GM21526 (cell line): Measurements from ENCODE around the gene YAP1.

Experiments used
- ATAC-seq: cut with Tn5 transposase; IDR thresholded peaks from one replicate; pipeline ENCODE4 v1.9.1; 2021; ENCODE audit warnings: moderate library complexity; ENCODE audit not compliant: unreplicated experiment, low FRiP score

Gene YAP1

GRCh38 chr11:102109896-102110760 lies at the start of gene YAP1:
TSS of gene YAP1 (plus strand) at chr11:102110447. CDS start at chr11:102110849, 402 bp downstream.
- peak; percentile 91 for ATAC-seq

- no peak for ATAC-seq
Observed at GRCh38 chr11:102061276-102061675, 49.0 kb upstream of the YAP1 start.

GRCh38 chr11:102062106-102062505 lies 48.1 kb upstream of the YAP1 start:
- no peak for ATAC-seq

GRCh38 chr11:102064316-102064715 lies 45.9 kb upstream of the YAP1 start:
- no peak for ATAC-seq

- ATAC-seq = no peak
Observed at GRCh38 chr11:102070766-102071165, 39.5 kb upstream of the YAP1 start.

- ATAC-seq = no peak
Observed at GRCh38 chr11:102071497-102072472, 38.5 kb upstream of the YAP1 start.

GRCh38 chr11:102073253-102073652 lies 37.0 kb upstream of the YAP1 start:
- no peak for ATAC-seq

- ATAC-seq = no peak
Observed at GRCh38 chr11:102079625-102080024, 30.6 kb upstream of the YAP1 start.

- no peak for ATAC-seq
Observed at GRCh38 chr11:102081313-102081712, 28.9 kb upstream of the YAP1 start.

GRCh38 chr11:102085864-102086551 lies 24.2 kb upstream of the YAP1 start:
- no peak for ATAC-seq

GRCh38 chr11:102097186-102097585 lies 13.1 kb upstream of the YAP1 start:
- ATAC-seq = no peak

GRCh38 chr11:102099755-102100154 lies 10.5 kb upstream of the YAP1 start:
- no peak for ATAC-seq

GRCh38 chr11:102108734-102109440 lies 1.4 kb upstream of the YAP1 start:
- no peak for ATAC-seq

- ATAC-seq = peak; percentile 37
Observed at GRCh38 chr11:102110761-102111010, 439 bp downstream of the YAP1 start.

GRCh38 chr11:102111011-102111786 lies 952 bp downstream of the YAP1 start:
- ATAC-seq = no peak

GRCh38 chr11:102111787-102112508 lies 1.7 kb downstream of the YAP1 start:
- ATAC-seq = no peak

- ATAC-seq = no peak
Observed at GRCh38 chr11:102112509-102112821, 2.2 kb downstream of the YAP1 start.

- ATAC-seq = no peak
Observed at GRCh38 chr11:102114032-102114431, 3.8 kb downstream of the YAP1 start.

GRCh38 chr11:102115557-102115956 lies 5.3 kb downstream of the YAP1 start:
- no peak for ATAC-seq
